HS-5 (cell line): Measurements from ENCODE around the gene RELCH.

Experiments
- DNase-seq: peaks from one replicate; pipeline ENCODE4 v3.0.0-alpha.2; 2012; ENCODE audit warnings: low read depth

RELCH gene

GRCh38 chr18:62323483-62324180 is 136.6 kb downstream of the RELCH start:
- no peak for DNase-seq

GRCh38 chr18:62324181-62324828 is 137.2 kb downstream of the RELCH start:
- DNase-seq, result no peak

- no peak for DNase-seq
Measured at GRCh38 chr18:62324917-62325805, 138.1 kb downstream of the RELCH start, which contains the start of gene TNFRSF11A. Gene TNFRSF11A, plus strand, starts transcription at chr18:62325310. Its CDS starts 43 bp downstream, at chr18:62325353.

DNA sequence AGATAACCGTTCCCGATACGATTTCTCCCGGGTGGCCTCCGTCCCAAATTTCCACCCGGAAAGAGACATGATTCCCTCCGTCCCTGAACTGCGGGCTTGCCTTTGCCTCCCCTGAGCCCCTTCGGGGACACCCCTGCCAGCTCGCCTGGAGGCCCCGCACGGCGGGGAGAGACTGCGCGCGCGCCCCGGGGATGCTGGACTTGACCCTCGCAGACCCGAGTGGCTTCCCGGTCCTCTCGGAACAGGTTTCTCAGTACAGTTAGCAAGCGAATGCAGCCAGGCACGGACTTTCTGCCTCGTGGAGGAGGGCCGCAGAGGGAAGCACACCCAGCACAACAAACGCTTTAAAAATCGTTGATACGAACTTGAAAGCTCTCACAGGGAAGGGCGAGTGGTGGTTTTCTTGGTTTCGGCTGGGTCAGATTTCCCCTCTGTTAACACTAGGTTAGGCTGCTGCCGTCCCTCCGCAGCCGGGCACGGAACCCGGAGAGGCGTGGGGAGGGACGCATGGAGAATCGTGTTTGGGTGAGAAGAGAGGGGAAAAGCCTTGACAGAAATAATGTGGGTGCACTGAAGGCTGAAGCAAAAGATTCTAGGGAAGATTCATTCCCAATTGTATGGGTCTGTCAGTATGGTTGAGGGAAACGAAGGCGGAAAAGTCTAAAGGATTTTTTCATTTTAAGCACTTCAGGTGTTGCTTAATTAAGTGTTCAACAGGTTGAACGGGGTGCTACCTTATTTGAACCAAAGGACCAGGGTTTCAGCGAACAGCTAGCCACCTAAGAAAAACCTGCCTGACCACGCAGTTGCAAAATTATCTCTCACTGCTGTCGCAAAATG is 139.0 kb downstream of the RELCH start:
- DNase-seq, result no peak

DNA sequence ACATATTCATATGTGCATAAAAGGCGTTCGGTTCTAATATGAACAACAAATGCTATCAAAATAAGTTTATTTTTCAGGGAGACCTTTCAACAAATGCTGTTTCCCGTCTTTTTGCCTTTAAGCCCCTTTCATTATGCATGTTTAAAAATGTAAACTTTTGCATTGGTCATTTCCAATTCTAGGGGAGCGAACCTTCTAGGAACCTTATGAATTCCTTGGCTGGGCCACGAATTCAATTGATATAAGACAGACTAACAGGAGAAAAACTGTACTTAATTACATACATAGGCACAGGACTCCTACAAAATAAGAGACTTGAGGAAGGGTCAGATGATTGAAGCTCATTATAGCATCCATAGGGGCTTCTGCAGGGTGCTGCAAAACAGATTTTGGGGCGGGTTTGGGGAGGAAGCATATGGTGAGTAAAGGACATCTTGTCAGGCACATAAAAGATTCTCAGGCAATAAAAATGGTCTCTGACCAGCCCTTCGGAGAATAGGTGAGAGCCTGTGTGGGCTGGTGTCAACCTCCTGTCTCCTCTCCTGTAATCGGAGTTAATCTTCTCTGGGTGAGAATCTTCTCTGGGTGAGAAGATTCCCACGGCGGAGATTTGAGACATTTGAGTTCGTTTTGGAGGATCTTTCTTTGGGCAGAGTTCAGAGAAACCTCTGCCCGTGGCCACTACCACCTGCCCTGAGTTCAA is 139.7 kb downstream of the RELCH start:
- DNase-seq, result no peak

- no peak for DNase-seq
Measured at GRCh38 chr18:62327977-62328376, 140.9 kb downstream of the RELCH start.

GRCh38 chr18:62328586-62329525 is 141.8 kb downstream of the RELCH start:
- no peak for DNase-seq

DNA sequence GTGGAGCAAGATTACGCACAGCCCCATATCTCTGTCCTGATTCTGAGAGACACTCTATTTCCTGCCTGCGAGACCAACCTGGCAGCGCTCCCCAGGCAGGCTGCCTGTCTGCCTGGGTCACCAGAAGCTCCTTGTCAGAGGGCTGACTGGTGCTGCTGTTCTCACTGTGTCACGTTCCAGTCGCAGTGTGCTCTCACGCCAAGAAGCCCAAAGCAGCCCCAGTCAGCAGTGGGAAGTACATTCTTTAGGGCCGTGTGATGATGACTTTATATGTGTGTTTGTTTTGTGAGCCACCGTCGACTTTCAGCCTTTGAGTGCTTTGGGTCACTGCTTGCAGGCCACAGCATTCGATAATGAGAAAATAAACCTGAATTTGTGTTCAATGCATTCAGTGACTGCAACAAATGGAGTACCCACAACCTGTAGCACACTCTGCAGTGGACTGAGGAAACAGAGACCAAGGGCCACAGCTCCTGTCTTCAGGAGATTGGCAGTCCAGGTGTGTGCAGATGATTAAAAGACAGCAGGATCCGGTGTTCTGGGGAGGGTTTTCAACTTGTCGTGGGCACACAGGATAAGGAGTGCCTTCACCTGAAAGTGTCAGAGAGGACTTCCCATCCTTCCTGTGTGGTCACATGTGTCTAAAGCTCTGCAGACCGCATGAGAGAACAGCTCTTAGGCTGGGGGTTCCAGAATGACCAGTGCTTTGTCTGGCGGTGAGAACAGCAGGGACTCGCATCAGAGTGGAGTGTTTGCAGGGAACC is 142.8 kb downstream of the RELCH start:
- DNase-seq, result no peak

GRCh38 chr18:62330650-62331049 is 143.6 kb downstream of the RELCH start:
- no peak for DNase-seq

- no peak for DNase-seq
Measured at GRCh38 chr18:62331581-62332356, 144.7 kb downstream of the RELCH start.

GRCh38 chr18:62332431-62332830 is 145.4 kb downstream of the RELCH start:
- no peak for DNase-seq

GRCh38 chr18:62332964-62333695 is 146.1 kb downstream of the RELCH start:
- DNase-seq, result no peak

- DNase-seq, result no peak
Measured at GRCh38 chr18:62334120-62334519, 147.1 kb downstream of the RELCH start.

DNA sequence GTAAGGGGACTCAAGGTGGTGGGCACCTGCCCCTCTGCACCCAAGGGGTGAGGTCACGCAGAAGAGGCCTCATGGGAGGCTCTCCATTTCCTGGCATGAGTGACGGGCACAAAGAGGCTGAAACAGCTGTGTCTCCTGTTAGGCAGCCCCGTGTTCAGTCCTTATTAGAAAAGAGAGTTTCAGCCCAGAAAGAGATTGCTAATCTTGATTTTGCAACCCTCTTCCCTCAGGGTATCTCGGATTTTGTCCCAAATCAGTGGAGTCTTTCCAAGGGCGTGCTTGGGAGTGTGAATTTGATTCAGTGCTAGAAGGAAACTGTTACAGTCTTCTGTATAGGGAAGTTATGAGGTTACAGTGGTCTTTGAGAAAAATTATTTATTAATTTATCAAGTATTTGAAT is 148.4 kb downstream of the RELCH start:
- DNase-seq, result no peak

DNA sequence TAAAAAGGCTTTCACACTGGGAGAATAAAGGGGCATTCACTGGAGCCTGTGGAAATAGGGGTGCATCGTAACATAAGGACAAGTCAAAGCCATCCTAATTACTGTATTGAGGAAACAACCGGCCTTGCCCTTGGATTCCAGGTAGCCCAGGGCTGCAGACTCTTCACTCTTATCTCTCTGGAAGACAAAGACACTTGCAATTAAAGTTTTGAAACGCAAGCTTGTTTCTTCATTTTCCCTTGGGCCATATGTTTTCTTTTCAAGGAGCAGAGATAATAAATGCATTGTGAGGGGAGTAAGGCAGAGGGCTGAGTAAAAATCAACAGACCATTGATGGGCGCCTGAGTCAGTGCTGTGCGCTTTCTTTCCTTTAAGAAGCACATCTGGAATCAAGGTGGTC is 149.6 kb downstream of the RELCH start:
- no peak for DNase-seq

- no peak for DNase-seq
Measured at GRCh38 chr18:62337336-62337735, 150.3 kb downstream of the RELCH start.

GRCh38 chr18:62338446-62339105 is 151.5 kb downstream of the RELCH start:
- DNase-seq, result no peak
